GM19351 (cell line): ENCODE results near the gene MOCOS.
A peak's percentile ranks its signal among the peaks of the same experiment; 100 is the strongest.
"Not testable (repeated sequence)": the region's sequence is repeated elsewhere in the genome, so short reads cannot be mapped to it uniquely, and the experiment has no call there.

Source experiments
- ATAC-seq: cut with Tn5 transposase; IDR thresholded peaks from one replicate; pipeline ENCODE4 v1.9.1; 2021; ENCODE audit warnings: mild to moderate bottlenecking, moderate library complexity; ENCODE audit not compliant: unreplicated experiment

The MOCOS gene, protein sequence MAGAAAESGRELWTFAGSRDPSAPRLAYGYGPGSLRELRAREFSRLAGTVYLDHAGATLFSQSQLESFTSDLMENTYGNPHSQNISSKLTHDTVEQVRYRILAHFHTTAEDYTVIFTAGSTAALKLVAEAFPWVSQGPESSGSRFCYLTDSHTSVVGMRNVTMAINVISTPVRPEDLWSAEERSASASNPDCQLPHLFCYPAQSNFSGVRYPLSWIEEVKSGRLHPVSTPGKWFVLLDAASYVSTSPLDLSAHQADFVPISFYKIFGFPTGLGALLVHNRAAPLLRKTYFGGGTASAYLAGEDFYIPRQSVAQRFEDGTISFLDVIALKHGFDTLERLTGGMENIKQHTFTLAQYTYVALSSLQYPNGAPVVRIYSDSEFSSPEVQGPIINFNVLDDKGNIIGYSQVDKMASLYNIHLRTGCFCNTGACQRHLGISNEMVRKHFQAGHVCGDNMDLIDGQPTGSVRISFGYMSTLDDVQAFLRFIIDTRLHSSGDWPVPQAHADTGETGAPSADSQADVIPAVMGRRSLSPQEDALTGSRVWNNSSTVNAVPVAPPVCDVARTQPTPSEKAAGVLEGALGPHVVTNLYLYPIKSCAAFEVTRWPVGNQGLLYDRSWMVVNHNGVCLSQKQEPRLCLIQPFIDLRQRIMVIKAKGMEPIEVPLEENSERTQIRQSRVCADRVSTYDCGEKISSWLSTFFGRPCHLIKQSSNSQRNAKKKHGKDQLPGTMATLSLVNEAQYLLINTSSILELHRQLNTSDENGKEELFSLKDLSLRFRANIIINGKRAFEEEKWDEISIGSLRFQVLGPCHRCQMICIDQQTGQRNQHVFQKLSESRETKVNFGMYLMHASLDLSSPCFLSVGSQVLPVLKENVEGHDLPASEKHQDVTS

DNA sequence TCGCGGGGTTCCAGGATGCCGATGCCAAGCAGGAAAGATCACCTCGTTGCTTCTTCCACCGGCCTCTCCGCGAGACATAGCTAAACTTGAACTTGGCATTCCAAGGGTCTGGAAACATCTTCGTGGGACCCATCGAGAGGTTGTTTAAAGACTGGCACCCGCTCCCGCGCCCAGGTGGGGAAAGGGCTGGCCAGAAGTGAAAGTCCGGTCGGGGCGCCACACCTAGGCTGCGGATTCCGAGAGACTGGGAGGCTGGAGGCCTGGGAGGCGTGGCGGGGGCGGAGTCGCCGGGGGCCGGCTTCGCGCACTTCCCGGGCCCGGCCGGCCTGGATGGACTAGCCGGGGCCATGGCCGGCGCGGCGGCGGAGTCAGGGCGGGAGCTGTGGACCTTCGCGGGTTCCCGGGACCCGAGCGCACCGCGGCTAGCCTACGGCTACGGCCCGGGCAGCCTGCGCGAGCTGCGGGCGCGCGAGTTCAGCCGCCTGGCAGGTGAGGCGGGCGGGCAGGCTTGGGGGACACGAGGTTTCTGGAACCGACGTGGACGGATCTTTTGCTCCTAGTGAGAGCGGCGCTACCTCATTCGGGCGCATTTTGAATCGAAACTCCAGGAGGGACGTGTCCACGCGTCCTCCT lies at the start of gene MOCOS:
TSS of gene MOCOS (plus strand) at position 305 of the 633 bp plus-strand sequence. CDS start at position 348, 43 bp downstream.
- peak; percentile 81 for ATAC-seq

GRCh38 chr18:36139245-36139644 lies 48.1 kb upstream of the MOCOS start:
- ATAC-seq = no peak

- ATAC-seq = no peak
Observed at GRCh38 chr18:36141576-36141975, 45.7 kb upstream of the MOCOS start.

DNA sequence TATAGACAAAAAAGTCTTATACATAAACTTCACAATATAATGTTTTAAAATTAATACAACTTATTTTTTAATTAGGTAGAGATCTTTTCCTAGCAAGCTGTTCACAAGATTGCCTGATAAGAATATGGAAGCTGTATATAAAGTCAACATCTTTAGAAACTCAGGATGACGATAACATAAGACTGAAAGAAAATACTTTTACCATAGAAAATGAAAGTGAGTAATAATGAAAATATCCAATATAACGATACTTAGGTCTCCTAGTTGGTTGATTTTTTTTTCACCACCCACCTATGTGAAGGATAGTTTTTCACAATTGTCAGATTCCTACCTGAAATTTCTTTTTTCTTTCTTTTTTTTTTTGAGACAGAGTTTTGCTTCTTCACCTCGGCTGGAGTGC lies 44.5 kb upstream of the MOCOS start:
- ATAC-seq = no peak

DNA sequence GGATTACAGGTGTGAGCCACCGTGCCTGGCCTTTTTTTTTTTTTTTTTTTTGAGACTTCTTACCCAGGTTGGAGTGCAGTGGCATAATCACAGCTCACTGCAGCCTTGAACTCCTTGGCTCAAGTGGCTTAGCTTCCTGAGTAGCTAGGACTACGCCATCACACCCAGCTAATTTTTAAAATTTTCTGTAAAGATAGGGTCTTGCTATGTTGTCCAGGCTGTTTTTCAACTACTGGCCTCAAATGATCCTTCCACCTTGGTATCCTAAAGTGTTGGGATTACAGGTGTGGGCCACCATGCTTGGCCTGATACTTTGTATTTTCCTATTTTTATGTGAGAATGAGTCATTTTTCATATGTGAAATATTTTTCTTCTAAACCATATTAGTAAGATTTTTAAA lies 43.9 kb upstream of the MOCOS start:
- ATAC-seq = no peak

GRCh38 chr18:36149514-36150289 lies 37.6 kb upstream of the MOCOS start:
- peak; percentile 99 for ATAC-seq

DNA sequence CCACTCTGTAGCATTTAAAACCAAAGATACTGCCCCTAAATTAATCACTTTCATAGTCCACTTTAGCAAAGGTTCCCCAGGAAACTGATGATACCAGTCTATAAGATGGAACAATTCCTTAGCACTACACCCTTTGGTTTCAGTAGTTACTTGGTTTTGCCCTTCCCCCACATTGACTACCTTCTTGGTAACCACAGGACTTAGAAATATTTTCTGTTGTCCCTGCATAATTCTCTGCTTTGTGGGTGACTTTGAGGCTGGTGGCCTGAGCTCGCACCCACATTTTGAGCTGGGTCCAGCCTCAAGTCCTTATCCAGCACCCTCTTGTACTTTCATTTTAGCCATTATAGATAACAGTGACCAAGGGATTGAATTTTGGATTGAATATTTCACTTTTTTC lies 34.5 kb upstream of the MOCOS start:
- ATAC-seq = no peak

- no peak for ATAC-seq
Observed at GRCh38 chr18:36153203-36153602, 34.1 kb upstream of the MOCOS start.

- ATAC-seq = no peak
Observed at GRCh38 chr18:36153771-36154170, 33.5 kb upstream of the MOCOS start.

DNA sequence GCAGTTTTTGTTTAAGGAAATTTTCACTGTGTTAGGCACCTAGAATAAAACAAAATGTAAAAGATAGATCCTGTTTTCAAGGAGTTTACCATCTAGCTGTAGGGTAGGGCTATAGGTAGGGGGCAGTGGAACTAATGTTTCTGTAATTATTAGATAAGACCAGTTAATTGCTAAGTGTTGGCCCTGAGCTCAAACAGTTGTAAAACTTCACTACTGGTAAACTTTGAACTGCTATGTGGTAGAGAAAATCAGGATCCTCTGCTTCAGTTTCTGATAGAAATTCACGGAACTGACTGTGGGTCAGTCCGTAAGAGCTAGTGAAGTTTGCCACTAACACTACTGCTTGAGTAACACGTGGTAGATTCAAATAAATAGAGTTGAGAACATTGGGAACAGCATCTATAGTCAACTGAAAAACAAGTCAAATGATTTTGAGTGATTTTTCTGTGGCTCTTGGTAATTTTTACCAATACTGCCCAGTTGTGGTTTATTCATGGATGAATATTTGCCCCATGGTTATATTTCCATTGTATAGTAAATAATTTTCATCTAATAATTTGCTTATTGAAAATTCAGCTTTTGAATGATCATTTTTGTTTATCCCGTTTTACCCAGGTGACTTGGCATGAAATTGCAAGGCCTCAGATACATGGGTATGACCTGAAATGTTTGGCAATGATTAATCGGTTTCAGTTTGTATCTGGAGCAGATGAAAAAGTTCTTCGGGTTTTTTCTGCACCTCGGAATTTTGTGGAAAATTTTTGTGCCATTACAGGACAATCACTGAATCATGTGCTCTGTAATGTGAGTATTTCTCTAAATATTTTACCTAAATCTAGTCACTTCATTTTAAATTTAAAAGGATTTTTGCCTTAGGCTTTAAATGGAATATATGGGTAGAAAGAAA lies 31.2 kb upstream of the MOCOS start:
- ATAC-seq = no peak

DNA sequence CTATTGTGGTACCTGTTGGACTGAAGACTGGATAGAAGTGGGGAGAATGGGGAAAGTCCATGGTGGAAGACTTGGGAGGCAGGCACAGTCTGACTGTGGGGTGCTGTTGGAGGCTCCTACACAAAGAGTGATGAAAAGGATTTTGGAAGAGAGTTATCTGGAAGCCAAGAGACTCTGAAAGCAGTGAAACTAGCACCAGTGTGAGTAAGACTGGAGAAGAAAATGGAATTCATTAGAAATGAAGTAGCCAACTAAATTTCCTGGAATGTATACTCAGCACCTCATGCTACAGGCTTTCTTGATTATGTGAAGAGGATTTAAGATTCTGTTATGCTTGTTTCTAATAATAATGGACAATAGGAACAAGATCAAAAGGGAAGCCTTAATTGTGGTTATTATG lies 29.9 kb upstream of the MOCOS start:
- ATAC-seq = no peak

- no peak for ATAC-seq
Observed at GRCh38 chr18:36158266-36158867, 28.9 kb upstream of the MOCOS start.

DNA sequence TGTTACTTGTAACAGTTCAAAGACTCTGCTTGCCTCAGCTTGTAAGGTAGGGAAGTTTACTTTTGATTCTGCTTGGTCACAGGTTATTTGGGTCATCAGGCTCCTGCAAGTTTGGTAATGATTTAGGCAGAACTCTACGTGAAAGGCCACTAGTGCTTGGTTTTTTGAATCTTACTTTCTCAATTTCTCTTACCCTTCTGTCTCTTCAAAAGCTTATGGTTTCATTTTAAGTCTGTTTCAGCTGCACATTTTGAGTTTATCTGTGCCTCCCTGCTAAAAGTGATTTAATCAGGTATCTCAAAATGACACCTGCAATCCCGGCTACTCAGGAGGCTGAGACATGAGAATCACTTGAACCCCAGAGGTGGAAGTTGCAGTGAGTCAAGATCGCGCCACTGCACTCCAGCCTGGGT lies 26.3 kb upstream of the MOCOS start:
- ATAC-seq = no peak

DNA sequence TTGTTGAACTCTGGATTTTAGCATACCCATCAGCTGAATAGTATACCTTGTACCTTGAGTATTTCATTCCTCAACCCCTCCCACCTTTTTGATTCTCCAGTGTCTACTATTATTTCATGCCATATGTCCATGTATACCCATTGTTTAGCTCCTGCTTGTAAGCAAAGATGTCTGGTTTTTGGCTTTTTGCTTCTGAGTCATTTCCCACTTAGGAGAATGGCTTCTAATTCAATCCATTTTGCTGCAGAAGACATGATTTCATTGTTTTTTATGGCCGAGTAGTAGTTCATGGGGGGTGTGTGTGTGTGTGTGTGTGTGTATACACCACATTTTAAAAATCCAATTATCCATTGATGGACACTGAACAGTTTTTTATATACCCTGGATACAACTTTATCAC lies 24.3 kb upstream of the MOCOS start:
- no peak for ATAC-seq

DNA sequence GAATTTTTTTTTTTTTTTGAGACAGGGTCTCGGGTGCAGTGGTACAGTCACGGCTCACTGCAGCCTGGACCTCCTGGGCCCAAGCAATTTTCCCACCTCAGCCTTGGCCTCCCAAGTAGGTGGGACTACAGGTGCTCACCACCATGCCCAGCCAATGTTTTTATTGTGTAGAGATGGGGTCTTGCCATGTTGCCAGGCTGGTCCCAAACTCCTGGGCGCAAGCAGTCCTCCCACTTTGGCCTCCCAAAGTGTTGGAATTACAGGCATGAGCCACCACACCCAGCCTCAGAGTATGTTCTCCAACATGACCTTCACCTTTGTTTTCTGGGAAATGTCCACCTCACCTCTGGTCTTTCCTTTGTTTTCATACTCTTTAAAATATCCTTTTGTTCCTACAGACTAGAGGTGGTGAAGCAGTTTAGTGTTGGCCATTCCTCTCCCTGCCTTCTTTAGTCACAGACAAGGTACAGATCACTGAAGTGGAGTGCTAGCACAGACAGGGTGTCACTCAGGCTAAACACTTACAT lies 19.5 kb upstream of the MOCOS start:
- ATAC-seq = no peak

GRCh38 chr18:36168296-36168695 lies 19.0 kb upstream of the MOCOS start:
- not testable (repeated sequence) for ATAC-seq

- ATAC-seq = no peak
Observed at GRCh38 chr18:36169938-36170337, 17.4 kb upstream of the MOCOS start.

- ATAC-seq = no peak
Observed at GRCh38 chr18:36175481-36175880, 11.8 kb upstream of the MOCOS start.

GRCh38 chr18:36176177-36176584 lies 11.1 kb upstream of the MOCOS start:
- ATAC-seq = no peak
